ENCODE results near the gene FAM111B.

The FAM111B gene

GRCh38 chr11:59164028-59164427 is 57.0 kb downstream of the FAM111B start:
- DNase-seq, result no peak

GRCh38 chr11:59171508-59172322 is 64.7 kb downstream of the FAM111B start, which contains the start of gene DTX4:
TSS of gene DTX4 (plus strand) at chr11:59172132. CDS start at chr11:59172596, 464 bp downstream.
- DNase-seq, result peak; percentile 92

- DNase-seq, result peak; percentile 58
Measured at GRCh38 chr11:59172345-59173079, 65.5 kb downstream of the FAM111B start.

- peak; percentile 58 for DNase-seq
Measured at GRCh38 chr11:59173080-59173963, 66.3 kb downstream of the FAM111B start.

- no peak for DNase-seq
Measured at GRCh38 chr11:59173964-59174663, 67.1 kb downstream of the FAM111B start.

GRCh38 chr11:59174664-59175033 is 67.6 kb downstream of the FAM111B start:
- no peak for DNase-seq

GRCh38 chr11:59175091-59175501 is 68.1 kb downstream of the FAM111B start:
- no peak for DNase-seq

GRCh38 chr11:59176330-59176729 is 69.3 kb downstream of the FAM111B start:
- no peak for DNase-seq

All from activated CD8-positive, alpha-beta memory T cell treated with anti-CD3 and anti-CD28 coated beads, Interleukin-2, amount 50 U/mL, for 48 hours (primary cell).